Endothelial cell of umbilical vein (primary cell): ENCODE data around the gene IFI27L2. TPM values are rescaled to one million over a fixed set of nuclear protein-coding genes. Genes with fewer than 3 reads are reported as not detected.

Experiments used
- BruUV-seq: library from RNA; stranded (reverse); fragments of 400-500 nt; replicated peaks from 2 replicates; lab custom pipeline; 2021; lab: Mats Ljungman, UMichigan
- CTCF ChIA-PET: fragments of 300-600, 350-600 bp; sonication (Branson Sonifier 250); formaldehyde crosslinking; loops from one replicate; lab custom pipeline; 2021; ENCODE audit warnings: antibody characterized with exemption, inconsistent platforms; lab: Charles Lee
- POLR2A ChIA-PET: fragments of 300-600, 350-600 bp; sonication (Branson Sonifier 250); formaldehyde crosslinking; loops from one replicate; lab custom pipeline; 2021; ENCODE audit warnings: antibody characterized with exemption, inconsistent platforms; lab: Charles Lee
- DNase-seq: peaks from one replicate; pipeline ENCODE4 v3.0.0-alpha.2; 2011; ENCODE audit warnings: low read depth, low spot score
- FAIRE-seq: peaks from 2 replicates; lab custom pipeline; 2011; peaks lifted over from hg19 to GRCh38; lab: Jason Lieb, UNC
- H2AFZ ChIP-seq: 2 replicates; pipeline ENCODE4 v1.6.0; 2012; ENCODE audit warnings: low read depth, low read length, control low read depth, inconsistent platforms
- H3K27ac ChIP-seq: 2 replicates; pipeline ENCODE4 v1.5.1; 2011; ENCODE audit warnings: low read depth, mild to moderate bottlenecking, control low read depth, low read length, moderate library complexity; ENCODE audit not compliant: insufficient read depth
- H3K27me3 ChIP-seq, 2 experiments: 2 replicates each; pipeline versions ENCODE4 v1.6.0 to v1.6.1; 2011; ENCODE audit warnings: low read length in 2 of 2, mixed read lengths in 1 of 2; ENCODE audit not compliant: control insufficient read depth in 2 of 2, insufficient read depth in 2 of 2
- H3K36me3 ChIP-seq, 2 experiments: 2 replicates in 1 of 2; 3 replicates in 1 of 2; pipeline ENCODE4 v1.5.1; 2011; ENCODE audit warnings: low read length in 2 of 2, mild to moderate bottlenecking in 1 of 2, moderate library complexity in 1 of 2; ENCODE audit not compliant: control insufficient read depth in 2 of 2, insufficient read depth in 2 of 2; ENCODE audit errors: extremely low read depth in 1 of 2
- H3K4me1 ChIP-seq: 3 replicates; pipeline ENCODE4 v1.5.1; 2011; ENCODE audit warnings: mild to moderate bottlenecking, low read length; ENCODE audit not compliant: control insufficient read depth, insufficient read depth; ENCODE audit errors: extremely low read depth
- H3K4me2 ChIP-seq: 2 replicates; pipeline ENCODE4 v1.6.1; 2011; ENCODE audit warnings: low read length, control low read depth, mixed read lengths; ENCODE audit not compliant: insufficient read depth
- H3K4me3 ChIP-seq, 3 experiments: fragments of 200-600 bp in 1 of 3; sonication (generic), shearing (Covaris generic) in 1 of 3; replicated peaks in 1 of 3; 2 replicates each; pipeline ENCODE4 v1.5.1; 2011 to 2016; ENCODE audit warnings: control low read depth in 3 of 3, low read length in 3 of 3, mild to moderate bottlenecking in 2 of 3, inconsistent platforms in 1 of 3, low read depth in 1 of 3, moderate library complexity in 1 of 3; ENCODE audit not compliant: insufficient read depth in 1 of 3
- H3K79me2 ChIP-seq: 2 replicates; pipeline ENCODE4 v1.6.0; 2012; ENCODE audit warnings: low read length, inconsistent platforms; ENCODE audit not compliant: control insufficient read depth, insufficient read depth
- H3K9ac ChIP-seq: replicated peaks from 2 replicates; pipeline ENCODE3; 2011; ENCODE audit warnings: low read length, control low read depth; ENCODE audit not compliant: insufficient read depth; ENCODE audit errors: extremely low read depth
- H3K9me1 ChIP-seq: replicated peaks from 3 replicates; pipeline ENCODE4 v1.6.0; 2011; ENCODE audit warnings: mild to moderate bottlenecking, low read length; ENCODE audit not compliant: control insufficient read depth, insufficient read depth; ENCODE audit errors: extremely low read depth
- H3K9me3 ChIP-seq: replicated peaks from 2 replicates; pipeline ENCODE4 v1.5.1; 2012; ENCODE audit warnings: low read length, inconsistent platforms; ENCODE audit not compliant: control insufficient read depth, insufficient read depth
- H4K20me1 ChIP-seq: replicated peaks from 2 replicates; pipeline ENCODE3; 2011; ENCODE audit warnings: mild to moderate bottlenecking, low read length; ENCODE audit not compliant: control insufficient read depth, insufficient read depth; ENCODE audit errors: extremely low read depth
- CTCF ChIP-seq, 2 donors: IDR thresholded peaks; 1 replicate in 1 of 2; 2 replicates in 1 of 2; pipeline ENCODE4 v1.5.1; 2011; ENCODE audit warnings: low read length in 2 of 2, mild to moderate bottlenecking in 2 of 2, moderate library complexity in 2 of 2, control low read depth in 1 of 2, inconsistent platforms in 1 of 2, low read depth in 1 of 2; ENCODE audit not compliant: insufficient read depth in 1 of 2; ENCODE audit errors: extremely low read depth in 1 of 2
- EZH2 ChIP-seq: IDR thresholded peaks from 2 replicates; pipeline ENCODE4 v1.6.1; 2012; ENCODE audit warnings: borderline replicate concordance, low read depth, mild to moderate bottlenecking, moderate library complexity, low read length, inconsistent platforms; ENCODE audit not compliant: severe bottlenecking
- FOS ChIP-seq: IDR thresholded peaks from 2 replicates; pipeline ENCODE4 v1.6.1; 2011; ENCODE audit warnings: mild to moderate bottlenecking, low read length, moderate library complexity, borderline replicate concordance; ENCODE audit not compliant: insufficient read depth
- GATA2 ChIP-seq: IDR thresholded peaks from 2 replicates; pipeline ENCODE4 v1.7.0; 2011; ENCODE audit warnings: low read depth, mild to moderate bottlenecking, moderate library complexity, mixed read lengths, low read length; ENCODE audit not compliant: insufficient read length, insufficient read depth
- JUN ChIP-seq: IDR thresholded peaks from 2 replicates; pipeline ENCODE4 v1.6.1; 2011; ENCODE audit warnings: borderline replicate concordance, low read depth; ENCODE audit not compliant: insufficient read length, insufficient read depth
- MAX ChIP-seq: IDR thresholded peaks from 2 replicates; pipeline ENCODE4 v1.6.1; 2011; ENCODE audit not compliant: insufficient read depth, insufficient read length
- MYC ChIP-seq: IDR thresholded peaks from one replicate; pipeline ENCODE4 v1.6.1; 2011; ENCODE audit warnings: mild to moderate bottlenecking, low read depth, low read length
- POLR2A ChIP-seq: IDR thresholded peaks from 2 replicates; pipeline ENCODE4 v1.6.1; 2012; ENCODE audit warnings: low read depth, mild to moderate bottlenecking, control low read depth, low read length
- POLR2AphosphoS5 ChIP-seq: IDR thresholded peaks from 2 replicates; pipeline ENCODE4 v1.6.1; 2012; ENCODE audit warnings: low read depth, mild to moderate bottlenecking, control low read depth, low read length, moderate library complexity; ENCODE audit not compliant: insufficient read depth
- dilution Hi-C: fragments of 300-500 bp; cut with MboI; formaldehyde crosslinking; loops from one replicate; pipeline ENCODE4 v1.15.0; 2019; ENCODE audit warnings: low sequenced_read_pairs; ENCODE audit not compliant: extremely low pct_ligation_motif_present
- intact Hi-C: fragments of 100-400 bp; cut with micrococcal nuclease; formaldehyde crosslinking; loops from one replicate; pipeline ENCODE4 v1.10.0; 2022
- polyA plus RNA-seq, 4 experiments: library from polyadenylated mRNA; depleted of rRNA in 3 of 4; stranded (reverse) in 3 of 4; unstranded in 1 of 4; fragments of >200 nt; gene quantifications; 2 replicates each; pipeline versions ENCODE4 v1.2.1 to v1.2.3, GENCODE V29; 2011 to 2012; ENCODE audit warnings: missing spikeins in 1 of 4
- total RNA-seq: library from RNA; stranded (reverse); gene quantifications from 2 replicates; pipeline ENCODE4 v1.2.3, GENCODE V29; 2021

Gene IFI27L2
- total and polyA plus RNA-seq, 2 donors (not counting 3 experiments of a cell fraction or from before 2014, with no cell fraction given), result 28.7 to 82.9 TPM

- Histone ChIP-seq H3K27ac (no peak within 1 kb of the TSS), H3K27me3 (peaks cover 29 to 61% of the 10 kb centered on the region in 2 experiments), H4K20me1 (no peaks in the 10 kb centered on the region), H3K4me2 (peak within 1 kb of the TSS; percentile 55), H2AFZ (peak within 1 kb of the TSS; percentile 92), H3K9me1 (no peaks in the 10 kb centered on the region), H3K36me3 (no peaks in the 10 kb centered on the region), H3K4me3 (peak within 1 kb of the TSS; percentile 8 to 39 (median 24)), H3K9ac (no peak within 1 kb of the TSS), H3K4me1 (peaks cover 3% of the 10 kb centered on the region), H3K79me2 (no peaks in the 10 kb centered on the region), H3K9me3 (no peaks in the 10 kb centered on the region)
- ChIA-PET CTCF (interaction anchor here (0.6 to 2.4 kb wide), 8 partner anchors 21 to 234 kb away, joined by 3 to 8 read pairs (median 3); no protein-coding TSS in a partner anchor), POLR2A (no interaction called here)
- DNase-seq (peak; percentile 64), FAIRE-seq (no peak)
- intact Hi-C loops (loop anchor here (5.0 kb wide), 1 partner anchor 92 kb away; the partner anchor contains the start of genes DDX24 and IFI27L1), dilution Hi-C loops (no loop called here)
- no TSS peak for BruUV-seq
- TF ChIP-seq POLR2AphosphoS5 (no peak), MAX (no peak), POLR2A (no peak), EZH2 (no peak), MYC (no peak), CTCF (IDR thresholded peaks at IDR 0.05; ENCODE audit: extremely low read depth in 1 of 2, insufficient read depth in 1 of 2, low read depth in 1 of 2, low read length in 2 of 2) (no peak), JUN (no peak), GATA2 (no peak), FOS (no peak)
These were observed 44.6 kb upstream of the IFI27L2 start, which contains the start of gene PPP4R4 for GRCh38 chr14:94173885-94174603. TSS of gene PPP4R4 (plus strand) at chr14:94174322. CDS start at chr14:94174466, 144 bp downstream.
